Nephron progenitor cell (in vitro differentiated cells): Measurements from ENCODE around the gene EPN2.

ENCODE experiments used
- DNase-seq: peaks from one replicate; pipeline ENCODE4 v3.0.0; 2021
- H3K27ac Mint-ChIP-seq: 2 replicates; pipeline ENCODE4 v1.8.0; 2021; ENCODE audit warnings: mild to moderate bottlenecking, moderate library complexity, mixed read lengths
- H3K27me3 Mint-ChIP-seq: 2 replicates; pipeline ENCODE4 v1.8.0; 2021; ENCODE audit warnings: mild to moderate bottlenecking, low read depth, mixed read lengths; ENCODE audit not compliant: poor library complexity
- H3K36me3 Mint-ChIP-seq: 2 replicates; pipeline ENCODE4 v1.8.0; 2021; ENCODE audit warnings: low read depth, mixed read lengths
- H3K4me1 Mint-ChIP-seq: 2 replicates; pipeline ENCODE4 v1.8.0; 2021; ENCODE audit warnings: mixed read lengths
- H3K4me3 Mint-ChIP-seq: 2 replicates; pipeline ENCODE4 v1.8.0; 2021; ENCODE audit warnings: mild to moderate bottlenecking, moderate library complexity, mixed read lengths
- H3K9me3 Mint-ChIP-seq: 2 replicates; pipeline ENCODE4 v1.8.0; 2021; ENCODE audit warnings: mild to moderate bottlenecking, moderate library complexity, mixed read lengths
- TF ChIP-seq, protein P1 (sequence below): fragments of 200-600 bp; sonication (generic); IDR thresholded peaks from 2 replicates; pipeline ENCODE4 v1.5.0; 2021; ENCODE audit warnings: antibody characterized with exemption

The EPN2 gene

DNA sequence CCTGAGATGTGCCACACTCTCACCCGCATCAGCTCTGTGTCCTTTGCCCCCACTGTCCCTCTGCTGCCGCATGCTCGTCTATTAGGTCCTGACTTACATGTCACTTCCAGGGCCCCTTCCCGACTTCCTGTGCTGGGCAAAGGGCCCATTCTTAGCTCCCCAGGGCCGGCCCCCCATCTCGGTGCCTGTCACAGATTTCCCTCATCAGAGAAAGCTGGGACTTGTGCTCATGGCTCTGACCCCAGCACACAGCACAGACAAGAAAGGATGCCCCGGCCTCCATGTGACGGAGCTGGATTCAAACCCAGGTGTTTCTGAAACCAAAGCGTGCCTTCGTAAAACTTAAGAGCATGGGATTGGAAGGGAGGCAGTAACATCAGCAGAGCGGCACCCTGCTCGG lies 135.3 kb downstream of the EPN2 start:
- H3K36me3 Mint-ChIP-seq: no peaks in the 10 kb centered on the region

DNA sequence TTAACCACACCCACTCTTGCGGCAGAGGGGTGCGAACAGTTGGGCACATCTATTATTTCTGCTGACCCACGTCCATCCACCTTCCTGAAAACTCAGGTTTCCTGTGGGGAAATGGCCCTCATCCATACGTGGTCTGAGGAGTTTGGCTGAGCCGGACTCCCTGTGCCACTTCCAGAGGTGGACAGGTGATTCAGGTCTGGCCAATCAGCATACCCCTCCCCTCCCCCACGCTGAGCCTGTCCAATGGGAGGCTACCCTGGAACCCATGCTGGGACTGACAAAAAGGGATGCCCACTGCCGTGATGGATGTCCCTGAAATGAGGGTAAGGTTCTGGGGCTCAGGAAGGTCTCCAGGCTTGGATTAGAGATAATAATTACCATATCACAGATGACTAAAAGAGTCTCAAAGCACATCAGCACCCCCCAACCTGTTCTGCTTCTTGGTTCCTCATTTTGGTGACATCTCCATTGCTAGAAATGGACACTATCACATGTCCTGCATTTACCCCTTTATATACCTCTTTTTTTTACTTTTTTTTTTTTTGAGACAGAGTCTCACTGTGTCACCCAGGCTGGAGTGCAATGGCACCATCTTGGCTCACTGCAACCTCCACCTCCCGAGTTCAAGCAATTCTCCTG lies 135.8 kb downstream of the EPN2 start:
- Mint-ChIP-seq H3K9me3 (no peaks in the 10 kb centered on the region), H3K27ac (no peak overlapping the region), H3K4me1 (peaks cover 37% of the 10 kb centered on the region), H3K4me3 (no peak overlapping the region), H3K36me3 (no peaks in the 10 kb centered on the region), H3K27me3 (no peaks in the 10 kb centered on the region)
- DNase-seq: no peak
- TF ChIP-seq, protein P1, sequence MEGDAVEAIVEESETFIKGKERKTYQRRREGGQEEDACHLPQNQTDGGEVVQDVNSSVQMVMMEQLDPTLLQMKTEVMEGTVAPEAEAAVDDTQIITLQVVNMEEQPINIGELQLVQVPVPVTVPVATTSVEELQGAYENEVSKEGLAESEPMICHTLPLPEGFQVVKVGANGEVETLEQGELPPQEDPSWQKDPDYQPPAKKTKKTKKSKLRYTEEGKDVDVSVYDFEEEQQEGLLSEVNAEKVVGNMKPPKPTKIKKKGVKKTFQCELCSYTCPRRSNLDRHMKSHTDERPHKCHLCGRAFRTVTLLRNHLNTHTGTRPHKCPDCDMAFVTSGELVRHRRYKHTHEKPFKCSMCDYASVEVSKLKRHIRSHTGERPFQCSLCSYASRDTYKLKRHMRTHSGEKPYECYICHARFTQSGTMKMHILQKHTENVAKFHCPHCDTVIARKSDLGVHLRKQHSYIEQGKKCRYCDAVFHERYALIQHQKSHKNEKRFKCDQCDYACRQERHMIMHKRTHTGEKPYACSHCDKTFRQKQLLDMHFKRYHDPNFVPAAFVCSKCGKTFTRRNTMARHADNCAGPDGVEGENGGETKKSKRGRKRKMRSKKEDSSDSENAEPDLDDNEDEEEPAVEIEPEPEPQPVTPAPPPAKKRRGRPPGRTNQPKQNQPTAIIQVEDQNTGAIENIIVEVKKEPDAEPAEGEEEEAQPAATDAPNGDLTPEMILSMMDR: no peak

More for the DNA sequence above, 135.3 kb downstream of the EPN2 start:
- Mint-ChIP-seq H3K27ac (no peak overlapping the region), H3K4me3 (no peak overlapping the region), H3K27me3 (no peaks in the 10 kb centered on the region), H3K4me1 (peaks cover 37% of the 10 kb centered on the region), H3K9me3 (no peaks in the 10 kb centered on the region)
- DNase-seq: no peak
- TF ChIP-seq, protein P1: no peak

GRCh38 chr17:19374136-19374535 lies 137.0 kb downstream of the EPN2 start:
- Mint-ChIP-seq H3K4me1 (peaks cover 39% of the 10 kb centered on the region), H3K36me3 (peaks cover under 1% of the 10 kb centered on the region), H3K27ac (no peak overlapping the region), H3K4me3 (no peak overlapping the region), H3K9me3 (no peaks in the 10 kb centered on the region), H3K27me3 (no peaks in the 10 kb centered on the region)
- TF ChIP-seq, protein P1: no peak
- no peak for DNase-seq

DNA sequence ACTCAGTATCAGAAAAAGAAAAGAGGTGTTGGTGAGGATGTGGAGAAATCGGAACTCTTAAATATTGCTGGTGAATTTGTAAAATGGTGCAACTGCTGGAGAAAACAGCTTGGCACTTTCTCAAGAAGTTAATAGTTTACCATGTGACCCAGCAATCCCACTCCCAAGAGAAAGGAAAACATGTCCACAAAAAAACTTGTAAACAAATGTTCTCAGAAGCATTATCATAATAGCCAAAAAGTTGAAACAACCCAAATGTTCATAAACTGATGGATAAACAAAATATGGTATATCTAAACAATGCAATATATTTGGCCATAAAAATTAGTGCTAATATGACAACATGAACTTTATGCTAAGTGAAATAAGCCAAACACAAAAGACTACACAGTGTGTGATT lies 138.6 kb downstream of the EPN2 start:
- H3K9me3 Mint-ChIP-seq: no peaks in the 10 kb centered on the region

GRCh38 chr17:19376811-19377210 lies 139.6 kb downstream of the EPN2 start:
- TF ChIP-seq, protein P1: no peak
- Mint-ChIP-seq H3K4me1 (peaks cover 43% of the 10 kb centered on the region), H3K4me3 (peak overlapping the region; percentile 93), H3K9me3 (no peaks in the 10 kb centered on the region), H3K27ac (peak overlapping the region; percentile 100), H3K27me3 (no peaks in the 10 kb centered on the region), H3K36me3 (peaks cover 22% of the 10 kb centered on the region)
- no peak for DNase-seq

More for the DNA sequence above, 138.6 kb downstream of the EPN2 start:
- TF ChIP-seq, protein P1: no peak
- Mint-ChIP-seq H3K36me3 (peaks cover 16% of the 10 kb centered on the region), H3K27ac (peak overlapping the region; percentile 78), H3K27me3 (no peaks in the 10 kb centered on the region), H3K4me3 (peak overlapping the region; percentile 71), H3K4me1 (peaks cover 45% of the 10 kb centered on the region)
- DNase-seq: no peak
